CD4-positive, CD25-positive, alpha-beta regulatory T cell (primary cell): ENCODE data around the gene TPST2. TPM values are rescaled to one million over a fixed set of nuclear protein-coding genes. Genes with fewer than 3 reads are reported as not detected.

Source experiments
- ATAC-seq, 2 donors: fragments of 150-1000 bp; cut with Tn5 transposase; one replicate each; pipeline ENCODE4 v1.10.0; 2021; ENCODE audit warnings: low read depth in 2 of 2, moderate number of reproducible peaks in 2 of 2, moderate library complexity in 1 of 2
- DNase-seq, 3 donors: peaks; one replicate each; pipeline versions ENCODE4 v3.0.0 to v3.0.0-alpha.2; 2012 to 2022; ENCODE audit warnings: mixed read lengths in 1 of 3
- H3K27ac ChIP-seq: one replicate; pipeline ENCODE4 v1.7.0; 2013; ENCODE audit warnings: mild to moderate bottlenecking, low read length; ENCODE audit not compliant: insufficient read depth, poor library complexity, severe bottlenecking
- H3K27me3 ChIP-seq: one replicate; pipeline ENCODE4 v1.7.0; 2013; ENCODE audit warnings: low read length; ENCODE audit not compliant: control insufficient read depth, insufficient read depth
- H3K36me3 ChIP-seq: one replicate; pipeline ENCODE4 v1.7.0; 2013; ENCODE audit warnings: mild to moderate bottlenecking, low read length, moderate library complexity; ENCODE audit not compliant: control insufficient read depth, insufficient read depth
- H3K4me1 ChIP-seq: 2 replicates; pipeline ENCODE4 v1.7.0; 2013; ENCODE audit warnings: mild to moderate bottlenecking, low read length; ENCODE audit not compliant: insufficient read depth, control insufficient read depth, poor library complexity, severe bottlenecking
- H3K4me3 ChIP-seq: one replicate; pipeline ENCODE4 v1.7.0; 2013; ENCODE audit warnings: low read depth, mild to moderate bottlenecking, low read length, moderate library complexity
- H3K9me3 ChIP-seq, 2 experiments: 1 replicate in 1 of 2; 2 replicates in 1 of 2; pipeline ENCODE4 v1.7.0; 2013; ENCODE audit warnings: low read length in 2 of 2, mild to moderate bottlenecking in 1 of 2, moderate library complexity in 1 of 2; ENCODE audit not compliant: control insufficient read depth in 2 of 2
- H3K27ac Mint-ChIP-seq, 3 donors: one replicate each; pipeline ENCODE4 v1.8.0; 2020 to 2022; ENCODE audit warnings: mild to moderate bottlenecking in 3 of 3, mixed read lengths in 3 of 3, moderate library complexity in 2 of 3
- H3K27me3 Mint-ChIP-seq: one replicate; pipeline ENCODE4 v1.8.0; 2022; ENCODE audit warnings: mild to moderate bottlenecking, mixed read lengths
- H3K36me3 Mint-ChIP-seq: one replicate; pipeline ENCODE4 v1.8.0; 2020; ENCODE audit warnings: mixed read lengths
- H3K4me1 Mint-ChIP-seq, 4 donors: one replicate each; pipeline ENCODE4 v1.8.0; 2020 to 2022; ENCODE audit warnings: mixed read lengths in 4 of 4, mild to moderate bottlenecking in 1 of 4
- H3K4me3 Mint-ChIP-seq, 4 donors: one replicate each; pipeline ENCODE4 v1.8.0; 2020 to 2022; ENCODE audit warnings: mild to moderate bottlenecking in 4 of 4, mixed read lengths in 4 of 4, moderate library complexity in 3 of 4
- H3K9me3 Mint-ChIP-seq, 7 donors: one replicate each; pipeline ENCODE4 v1.8.0; 2020 to 2022; ENCODE audit warnings: mixed read lengths in 7 of 7, mild to moderate bottlenecking in 3 of 7, moderate library complexity in 2 of 7
- polyA plus RNA-seq, 4 donors: library from polyadenylated mRNA; unstranded; fragments of 300-500 nt; fragmentation: Illumina TruSeq; gene quantifications; one replicate each; pipeline ENCODE4 v1.2.3, GENCODE V29; 2021
- total RNA-seq: library from RNA; stranded (reverse); gene quantifications from one replicate; pipeline ENCODE4 v1.2.3, GENCODE V29; 2022

The TPST2 gene
- total and polyA plus RNA-seq, 5 donors from 2014 or later, result 36.0 to 64.6 (median 55.0) TPM

- DNase-seq, result no peak
- Histone ChIP-seq H3K27ac (no peak overlapping the region), H3K9me3 (no peaks in the 10 kb centered on the region), H3K4me3 (no peak overlapping the region), H3K4me1 (no peaks in the 10 kb centered on the region), H3K36me3 (no peaks in the 10 kb centered on the region), H3K27me3 (no peaks in the 10 kb centered on the region)
- H3K4me3 Mint-ChIP-seq, result no peak overlapping the region
- H3K36me3 Mint-ChIP-seq, result no peaks in the 10 kb centered on the region
- no peak overlapping the region for H3K27ac Mint-ChIP-seq
- ATAC-seq, result no peak
- peaks cover 14% of the 10 kb centered on the region for H3K27me3 Mint-ChIP-seq
- H3K4me1 Mint-ChIP-seq, result peaks cover 0 to 6% (median 1%) of the 10 kb centered on the region in 4 donors
- no peaks in the 10 kb centered on the region for H3K9me3 Mint-ChIP-seq
These were observed 34.9 kb upstream of the TPST2 start for GRCh38 chr22:26624803-26625202.

GRCh38 chr22:26623984-26624383 is 34.1 kb upstream of the TPST2 start:
- no peak overlapping the region for H3K4me3 Mint-ChIP-seq
- H3K36me3 Mint-ChIP-seq, result no peaks in the 10 kb centered on the region
- Histone ChIP-seq H3K27me3 (no peaks in the 10 kb centered on the region), H3K36me3 (no peaks in the 10 kb centered on the region), H3K4me1 (no peaks in the 10 kb centered on the region), H3K27ac (no peak overlapping the region), H3K9me3 (no peaks in the 10 kb centered on the region), H3K4me3 (no peak overlapping the region)
- ATAC-seq (no peak), DNase-seq (no peak)
- H3K9me3 Mint-ChIP-seq, result no peaks in the 10 kb centered on the region
- H3K27me3 Mint-ChIP-seq, result peaks cover 14% of the 10 kb centered on the region
- H3K4me1 Mint-ChIP-seq, result peaks cover 0 to 6% (median 2%) of the 10 kb centered on the region in 4 donors
- H3K27ac Mint-ChIP-seq, result peak overlapping the region in 2 of 3 donors; percentile 3 to 95

GRCh38 chr22:26621663-26622062 is 31.7 kb upstream of the TPST2 start, which contains the start of gene CRYBA4:
Gene CRYBA4, plus strand, starts transcription at chr22:26621963. Its CDS starts 634 bp downstream, at chr22:26622597.
- Mint-ChIP-seq H3K4me1 (peaks cover 0 to 4% (median 0%) of the 10 kb centered on the region in 4 donors), H3K4me3 (no peak within 1 kb of the TSS), H3K9me3 (no peaks in the 10 kb centered on the region), H3K27me3 (peaks cover 9% of the 10 kb centered on the region), H3K27ac (peak within 1 kb of the TSS in 1 of 3 donors; percentile 34), H3K36me3 (no peaks in the 10 kb centered on the region)
- H3K9me3 ChIP-seq, result no peaks in the 10 kb centered on the region
- DNase-seq, result no peak
- no peak within 1 kb of the TSS for H3K27ac ChIP-seq
- no peak for ATAC-seq
- H3K4me1 ChIP-seq, result no peaks in the 10 kb centered on the region
- H3K36me3 ChIP-seq, result no peaks in the 10 kb centered on the region
- H3K4me3 ChIP-seq, result no peak within 1 kb of the TSS
- H3K27me3 ChIP-seq, result no peaks in the 10 kb centered on the region

GRCh38 chr22:26620197-26620596 is 30.3 kb upstream of the TPST2 start:
- DNase-seq, result no peak
- no peak overlapping the region for H3K27ac Mint-ChIP-seq
- no peaks in the 10 kb centered on the region for H3K36me3 Mint-ChIP-seq
- Histone ChIP-seq H3K27me3 (no peaks in the 10 kb centered on the region), H3K9me3 (no peaks in the 10 kb centered on the region), H3K4me3 (no peak overlapping the region), H3K27ac (no peak overlapping the region), H3K36me3 (no peaks in the 10 kb centered on the region), H3K4me1 (no peaks in the 10 kb centered on the region)
- H3K27me3 Mint-ChIP-seq, result peaks cover 5% of the 10 kb centered on the region
- H3K9me3 Mint-ChIP-seq, result no peaks in the 10 kb centered on the region
- H3K4me3 Mint-ChIP-seq, result no peak overlapping the region
- peaks cover 0 to 4% (median under 1%) of the 10 kb centered on the region in 4 donors for H3K4me1 Mint-ChIP-seq
- no peak for ATAC-seq

- Histone ChIP-seq H3K4me1 (no peaks in the 10 kb centered on the region), H3K36me3 (no peaks in the 10 kb centered on the region), H3K4me3 (no peak overlapping the region), H3K9me3 (no peaks in the 10 kb centered on the region), H3K27ac (no peak overlapping the region), H3K27me3 (no peaks in the 10 kb centered on the region)
- no peaks in the 10 kb centered on the region for H3K9me3 Mint-ChIP-seq
- DNase-seq (no peak), ATAC-seq (no peak)
- H3K4me1 Mint-ChIP-seq, result peaks cover 0 to 4% (median 1%) of the 10 kb centered on the region in 4 donors
- no peak overlapping the region for H3K4me3 Mint-ChIP-seq
- peaks cover 5% of the 10 kb centered on the region for H3K27me3 Mint-ChIP-seq
- H3K27ac Mint-ChIP-seq, result no peak overlapping the region
- H3K36me3 Mint-ChIP-seq, result no peaks in the 10 kb centered on the region
These were observed 29.6 kb upstream of the TPST2 start for GRCh38 chr22:26619510-26619909.

- ATAC-seq (no peak), DNase-seq (no peak)
- Mint-ChIP-seq H3K4me3 (no peak overlapping the region), H3K4me1 (peaks cover 0 to 4% (median 1%) of the 10 kb centered on the region in 4 donors), H3K9me3 (no peaks in the 10 kb centered on the region), H3K27ac (no peak overlapping the region), H3K27me3 (peaks cover 5% of the 10 kb centered on the region), H3K36me3 (no peaks in the 10 kb centered on the region)
- no peaks in the 10 kb centered on the region for H3K4me1 ChIP-seq
- no peak overlapping the region for H3K27ac ChIP-seq
- H3K9me3 ChIP-seq, result no peaks in the 10 kb centered on the region
- no peak overlapping the region for H3K4me3 ChIP-seq
- no peaks in the 10 kb centered on the region for H3K36me3 ChIP-seq
- H3K27me3 ChIP-seq, result no peaks in the 10 kb centered on the region
These were observed 28.5 kb upstream of the TPST2 start for GRCh38 chr22:26618455-26618854.

GRCh38 chr22:26617271-26618199 is 27.6 kb upstream of the TPST2 start, which contains the start of gene CRYBB1:
Gene CRYBB1, minus strand, starts transcription at chr22:26618027. Its CDS starts 1,708 bp downstream, at chr22:26616319.
- H3K4me3 Mint-ChIP-seq, result no peak within 1 kb of the TSS
- H3K27me3 Mint-ChIP-seq, result no peaks in the 10 kb centered on the region
- Histone ChIP-seq H3K36me3 (no peaks in the 10 kb centered on the region), H3K9me3 (no peaks in the 10 kb centered on the region), H3K4me1 (no peaks in the 10 kb centered on the region), H3K27me3 (no peaks in the 10 kb centered on the region), H3K27ac (no peak within 1 kb of the TSS), H3K4me3 (no peak within 1 kb of the TSS)
- DNase-seq (no peak), ATAC-seq (no peak)
- H3K36me3 Mint-ChIP-seq, result no peaks in the 10 kb centered on the region
- no peaks in the 10 kb centered on the region for H3K9me3 Mint-ChIP-seq
- peaks cover 0 to 4% (median 1%) of the 10 kb centered on the region in 4 donors for H3K4me1 Mint-ChIP-seq
- H3K27ac Mint-ChIP-seq, result peak within 1 kb of the TSS in 1 of 3 donors; percentile 79
